IMR-90 (cell line): ENCODE results near the gene MIR17HG. TPM values are rescaled to one million over a fixed set of nuclear protein-coding genes. Genes with fewer than 3 reads are reported as not detected.

Source experiments
- ATAC-seq: fragments of 200-7000 bp; cut with Tn5 transposase; 2 replicates; pipeline ENCODE4 v1.9.1; 2020; ENCODE audit warnings: low read depth, mild to moderate bottlenecking, moderate library complexity
- BruUV-seq: library from RNA; stranded (reverse); fragments of 400-500 nt; replicated peaks from 2 replicates; lab custom pipeline; 2021; lab: Mats Ljungman, UMichigan
- CTCF ChIA-PET: fragments of 300-600 bp; formaldehyde crosslinking; extraction: SDS; loops from one replicate; lab custom pipeline; 2021; ENCODE audit warnings: antibody characterized with exemption; lab: Yijun Ruan, JAX
- POLR2A ChIA-PET: fragments of 300-600 bp; sonication (Branson Sonifier 250); formaldehyde crosslinking; loops from one replicate; lab custom pipeline; 2022; ENCODE audit warnings: antibody characterized with exemption; ENCODE audit not compliant: unreplicated experiment; lab: Charles Lee
- DNase-seq: peaks from one replicate; pipeline ENCODE4 v3.0.0; 2013
- H2AFZ ChIP-seq: replicated peaks from 2 replicates; pipeline ENCODE3; 2013; ENCODE audit warnings: low read length, mild to moderate bottlenecking; ENCODE audit not compliant: poor library complexity
- H2AK5ac ChIP-seq: 2 replicates; pipeline ENCODE4 v1.6.1; 2013; ENCODE audit warnings: low read depth, low read length, inconsistent platforms
- H2AK9ac ChIP-seq: replicated peaks from 2 replicates; pipeline ENCODE3; 2013; ENCODE audit warnings: mild to moderate bottlenecking, low read depth, low read length, moderate library complexity; ENCODE audit not compliant: poor library complexity
- H2BK120ac ChIP-seq: 2 replicates; pipeline ENCODE4 v1.6.1; 2013; ENCODE audit warnings: low read depth, low read length, inconsistent platforms
- H2BK15ac ChIP-seq: 3 replicates; pipeline ENCODE4 v1.6.1; 2013; ENCODE audit warnings: low read depth, low read length, inconsistent platforms
- H2BK20ac ChIP-seq: 2 replicates; pipeline ENCODE4 v1.6.1; 2013; ENCODE audit warnings: low read depth, mild to moderate bottlenecking, inconsistent platforms, low read length, moderate library complexity
- H2BK5ac ChIP-seq: 2 replicates; pipeline ENCODE4 v1.6.1; 2013; ENCODE audit warnings: mild to moderate bottlenecking, low read depth, low read length, inconsistent platforms; ENCODE audit not compliant: poor library complexity, severe bottlenecking
- H3K14ac ChIP-seq: replicated peaks from 2 replicates; pipeline ENCODE4 v1.6.1; 2013; ENCODE audit warnings: low read depth, low read length, inconsistent platforms
- H3K18ac ChIP-seq: 2 replicates; pipeline ENCODE4 v1.6.1; 2013; ENCODE audit warnings: low read depth, low read length, control low read depth
- H3K23ac ChIP-seq: 2 replicates; pipeline ENCODE4 v1.6.1; 2013; ENCODE audit warnings: low read depth, low read length, inconsistent platforms
- H3K27ac ChIP-seq: 2 replicates; pipeline ENCODE4 v1.5.1; 2013; ENCODE audit warnings: mild to moderate bottlenecking, control low read depth, low read length; ENCODE audit not compliant: insufficient read depth
- H3K27me3 ChIP-seq: 2 replicates; pipeline ENCODE4 v1.6.1; 2013; ENCODE audit warnings: low read length; ENCODE audit not compliant: control insufficient read depth, insufficient read depth
- H3K36me3 ChIP-seq: 2 replicates; pipeline ENCODE4 v1.6.1; 2013; ENCODE audit warnings: low read length, mixed read lengths; ENCODE audit not compliant: control insufficient read depth, insufficient read depth
- H3K4ac ChIP-seq: 2 replicates; pipeline ENCODE4 v1.6.1; 2013; ENCODE audit warnings: low read depth, low read length, inconsistent platforms
- H3K4me1 ChIP-seq: 2 replicates; pipeline ENCODE4 v1.6.1; 2013; ENCODE audit warnings: low read length, mixed read lengths; ENCODE audit not compliant: control insufficient read depth, insufficient read depth
- H3K4me2 ChIP-seq: 2 replicates; pipeline ENCODE4 v1.6.1; 2013; ENCODE audit warnings: low read depth, mild to moderate bottlenecking, control low read depth, low read length, moderate library complexity
- H3K4me3 ChIP-seq: 2 replicates; pipeline ENCODE4 v1.5.1; 2013; ENCODE audit warnings: low read depth, mild to moderate bottlenecking, control low read depth, low read length, moderate library complexity; ENCODE audit not compliant: insufficient read depth
- H3K56ac ChIP-seq: 2 replicates; pipeline ENCODE4 v1.6.1; 2013; ENCODE audit warnings: low read length, inconsistent platforms; ENCODE audit not compliant: insufficient read depth; ENCODE audit errors: extremely low read depth
- H3K79me1 ChIP-seq, 2 experiments: 2 replicates each; pipeline ENCODE4 v1.6.1; 2013; ENCODE audit warnings: low read length in 2 of 2, inconsistent platforms in 1 of 2, low read depth in 1 of 2
- H3K9ac ChIP-seq: 2 replicates; pipeline ENCODE4 v1.6.1; 2013; ENCODE audit warnings: low read depth, low read length, control low read depth
- H3K9me1 ChIP-seq: 2 replicates; pipeline ENCODE4 v1.6.1; 2013; ENCODE audit warnings: low read length, inconsistent platforms; ENCODE audit not compliant: insufficient read depth
- H3K9me3 ChIP-seq: 2 replicates; pipeline ENCODE4 v1.6.1; 2013; ENCODE audit warnings: low read length; ENCODE audit not compliant: control insufficient read depth, insufficient read depth
- H4K20me1 ChIP-seq: 2 replicates; pipeline ENCODE4 v1.6.1; 2013; ENCODE audit warnings: low read length, inconsistent platforms; ENCODE audit not compliant: insufficient read depth
- H4K5ac ChIP-seq: 2 replicates; pipeline ENCODE4 v1.6.1; 2013; ENCODE audit warnings: mild to moderate bottlenecking, low read depth, low read length, control low read depth
- H4K8ac ChIP-seq, 2 experiments: 2 replicates each; pipeline ENCODE4 v1.6.1; 2013; ENCODE audit warnings: low read depth in 2 of 2, low read length in 2 of 2, control low read depth in 1 of 2, inconsistent platforms in 1 of 2
- H4K91ac ChIP-seq: 2 replicates; pipeline ENCODE4 v1.6.1; 2013; ENCODE audit warnings: low read depth, low read length, inconsistent platforms; ENCODE audit not compliant: insufficient read depth
- BHLHE40 ChIP-seq: fragments of 150-350 bp; IDR thresholded peaks from 2 replicates; pipeline ENCODE4 v1.6.1; 2016; ENCODE audit warnings: mild to moderate bottlenecking, low read depth, low read length
- CHD1 ChIP-seq: IDR thresholded peaks from 2 replicates; pipeline ENCODE4 v1.6.1; 2012; ENCODE audit warnings: low read depth, low read length, improper control_type of control experiment
- FOS ChIP-seq: fragments of 150-350 bp; IDR thresholded peaks from 2 replicates; pipeline ENCODE4 v1.6.1; 2016; ENCODE audit warnings: low read depth, low read length
- MAFK ChIP-seq: IDR thresholded peaks from 2 replicates; pipeline ENCODE4 v1.6.1; 2012; ENCODE audit warnings: low read depth, low read length, improper control_type of control experiment
- MAZ ChIP-seq: IDR thresholded peaks from 2 replicates; pipeline ENCODE4 v1.6.1; 2012; ENCODE audit warnings: low read depth, mild to moderate bottlenecking, low read length, improper control_type of control experiment, moderate library complexity, borderline replicate concordance
- MXI1 ChIP-seq: IDR thresholded peaks from 2 replicates; pipeline ENCODE4 v1.6.1; 2012; ENCODE audit warnings: low read depth, mild to moderate bottlenecking, low read length, moderate library complexity, borderline replicate concordance
- POLR2A ChIP-seq: IDR thresholded peaks from 2 replicates; pipeline ENCODE4 v1.6.1; 2012; ENCODE audit warnings: mild to moderate bottlenecking, low read depth, low read length
- RCOR1 ChIP-seq: IDR thresholded peaks from 2 replicates; pipeline ENCODE4 v1.6.1; 2012; ENCODE audit warnings: mild to moderate bottlenecking, low read length, improper control_type of control experiment; ENCODE audit not compliant: insufficient replicate concordance
- SMC3 ChIP-seq: fragments of 150-350 bp; IDR thresholded peaks from 2 replicates; pipeline ENCODE4 v1.6.1; 2016; ENCODE audit warnings: low read depth, mild to moderate bottlenecking, antibody characterized with exemption, low read length, moderate library complexity
- WGBS, 2 experiments: methylation state at CpG; one replicate each; pipeline versions ENCODE4 v1.1.5 to v1.1.7; 2013; ENCODE audit warnings: missing lambda C conversion rate in 2 of 2; ENCODE audit not compliant: insufficient read length in 1 of 2; ENCODE audit errors: extremely low coverage in 2 of 2; 5-methylcytosine and 5-hydroxymethylcytosine counted together
- dilution Hi-C: fragments of 300-500 bp; cut with HindIII; formaldehyde crosslinking; loops from one replicate; pipeline ENCODE4 v1.14.3; 2018; ENCODE audit warnings: low sequenced_read_pairs; ENCODE audit not compliant: unreplicated experiment
- in situ Hi-C: fragments of 300-500 bp; cut with MboI; formaldehyde crosslinking; loops from 3 replicates; pipeline ENCODE4 v1.14.3; 2019; ENCODE audit warnings: low sequenced_read_pairs, inconsistent platforms, mixed read lengths
- intact Hi-C: fragments of 100-400 bp; cut with micrococcal nuclease; formaldehyde crosslinking; loops from 2 replicates; pipeline ENCODE4 v1.10.0; 2022
- polyA plus RNA-seq, 3 experiments: library from polyadenylated mRNA; depleted of rRNA; stranded (reverse); fragments of >200 nt; gene quantifications; 2 replicates each; pipeline ENCODE4 v1.2.3, GENCODE V29; 2012; ENCODE audit warnings: low replicate concordance in 1 of 3
- total RNA-seq: library from RNA; depleted of rRNA; stranded (reverse); fragments of >200 nt; gene quantifications from 2 replicates; pipeline ENCODE4 v1.2.3, GENCODE V29; 2012
- TF ChIP-seq, protein P1 (sequence below): fragments of 150-350 bp; IDR thresholded peaks from 2 replicates; pipeline ENCODE4 v1.6.1; 2016; ENCODE audit warnings: low read depth, mild to moderate bottlenecking, low read length, moderate library complexity, borderline replicate concordance
- TF ChIP-seq, protein P2 (sequence below): conservative IDR thresholded peaks from 2 replicates; pipeline ENCODE4 v1.5.1; 2012; ENCODE audit warnings: mild to moderate bottlenecking, low read depth, low read length, improper control_type of control experiment
- TF ChIP-seq, protein P3 (sequence below): fragments of 150-350 bp; IDR thresholded peaks from 2 replicates; pipeline ENCODE4 v1.6.1; 2017; ENCODE audit warnings: mild to moderate bottlenecking, antibody characterized with exemption, low read length, low read depth

Gene MIR17HG
- total and polyA plus RNA-seq, 2 of the 4 experiments (the other 2 are of a cell fraction), result 0.77 to 3.0 TPM

DNA sequence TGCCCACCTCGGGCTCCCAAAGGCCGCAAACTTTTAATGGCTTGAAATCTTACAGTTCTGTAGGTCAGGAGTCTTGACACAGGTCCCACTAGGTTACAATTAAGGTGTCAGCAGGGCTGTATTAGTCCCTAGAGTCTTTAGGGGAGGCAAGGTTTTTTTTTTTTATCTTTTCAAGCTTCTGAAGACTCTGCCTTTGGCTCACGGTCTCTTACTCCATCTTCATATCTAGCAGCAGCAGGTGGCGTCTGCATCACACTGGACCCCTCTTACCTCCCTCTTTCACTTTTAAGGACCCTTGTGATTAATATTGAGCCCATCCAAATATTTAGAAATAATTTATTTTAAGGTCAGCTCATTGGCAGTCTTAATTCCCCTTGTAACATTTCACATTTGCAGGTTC, 11.6 kb downstream of the MIR17HG start:
- in situ Hi-C loops, result no loop called here
- intact Hi-C loops, result no loop called here
- H3K9me1 ChIP-seq, result 0 out of 2 replicates have a peak, but pooled peaks cover 4% of the 10 kb centered on the region
- BruUV-seq, result no TSS peak
- POLR2A ChIA-PET, result no interaction called here
- H2BK20ac ChIP-seq, result no peak overlapping the region
- no peak overlapping the region for H3K4me3 ChIP-seq
- H3K23ac ChIP-seq, result no peak overlapping the region
- CTCF ChIA-PET, result interaction anchor here (0.6 to 1.3 kb wide), 2 partner anchors 9 to 1528 kb away, joined by 3 to 4 read pairs; no protein-coding TSS in a partner anchor
- H2AK9ac ChIP-seq, result no peak overlapping the region
- H3K4me1 ChIP-seq, result no peaks in the 10 kb centered on the region
- H3K27me3 ChIP-seq, result no peaks in the 10 kb centered on the region
- no peak overlapping the region for H2AK5ac ChIP-seq
- no peak overlapping the region for H3K56ac ChIP-seq
- DNase-seq (no peak), ATAC-seq (no peak)
- dilution Hi-C loops, result no loop called here
- no peaks in the 10 kb centered on the region; a peak in 1 of 4 replicates for H3K79me1 ChIP-seq
- no peak overlapping the region for H4K8ac ChIP-seq
- no peak overlapping the region for H3K4ac ChIP-seq
- no peak overlapping the region for H4K91ac ChIP-seq
- no peak overlapping the region for H3K9ac ChIP-seq
- H3K36me3 ChIP-seq, result peaks cover 4% of the 10 kb centered on the region
- no peak overlapping the region for H2BK5ac ChIP-seq
- TF ChIP-seq, protein P1, sequence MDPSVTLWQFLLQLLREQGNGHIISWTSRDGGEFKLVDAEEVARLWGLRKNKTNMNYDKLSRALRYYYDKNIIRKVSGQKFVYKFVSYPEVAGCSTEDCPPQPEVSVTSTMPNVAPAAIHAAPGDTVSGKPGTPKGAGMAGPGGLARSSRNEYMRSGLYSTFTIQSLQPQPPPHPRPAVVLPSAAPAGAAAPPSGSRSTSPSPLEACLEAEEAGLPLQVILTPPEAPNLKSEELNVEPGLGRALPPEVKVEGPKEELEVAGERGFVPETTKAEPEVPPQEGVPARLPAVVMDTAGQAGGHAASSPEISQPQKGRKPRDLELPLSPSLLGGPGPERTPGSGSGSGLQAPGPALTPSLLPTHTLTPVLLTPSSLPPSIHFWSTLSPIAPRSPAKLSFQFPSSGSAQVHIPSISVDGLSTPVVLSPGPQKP, result no peak
- TF ChIP-seq SMC3 (no peak), CHD1 (no peak), RCOR1 (no peak), FOS (no peak), MXI1 (no peak), MAZ (no peak), BHLHE40 (no peak), MAFK (no peak), POLR2A (no peak)
- TF ChIP-seq, protein P2, sequence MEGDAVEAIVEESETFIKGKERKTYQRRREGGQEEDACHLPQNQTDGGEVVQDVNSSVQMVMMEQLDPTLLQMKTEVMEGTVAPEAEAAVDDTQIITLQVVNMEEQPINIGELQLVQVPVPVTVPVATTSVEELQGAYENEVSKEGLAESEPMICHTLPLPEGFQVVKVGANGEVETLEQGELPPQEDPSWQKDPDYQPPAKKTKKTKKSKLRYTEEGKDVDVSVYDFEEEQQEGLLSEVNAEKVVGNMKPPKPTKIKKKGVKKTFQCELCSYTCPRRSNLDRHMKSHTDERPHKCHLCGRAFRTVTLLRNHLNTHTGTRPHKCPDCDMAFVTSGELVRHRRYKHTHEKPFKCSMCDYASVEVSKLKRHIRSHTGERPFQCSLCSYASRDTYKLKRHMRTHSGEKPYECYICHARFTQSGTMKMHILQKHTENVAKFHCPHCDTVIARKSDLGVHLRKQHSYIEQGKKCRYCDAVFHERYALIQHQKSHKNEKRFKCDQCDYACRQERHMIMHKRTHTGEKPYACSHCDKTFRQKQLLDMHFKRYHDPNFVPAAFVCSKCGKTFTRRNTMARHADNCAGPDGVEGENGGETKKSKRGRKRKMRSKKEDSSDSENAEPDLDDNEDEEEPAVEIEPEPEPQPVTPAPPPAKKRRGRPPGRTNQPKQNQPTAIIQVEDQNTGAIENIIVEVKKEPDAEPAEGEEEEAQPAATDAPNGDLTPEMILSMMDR, result no peak
- TF ChIP-seq, protein P3, sequence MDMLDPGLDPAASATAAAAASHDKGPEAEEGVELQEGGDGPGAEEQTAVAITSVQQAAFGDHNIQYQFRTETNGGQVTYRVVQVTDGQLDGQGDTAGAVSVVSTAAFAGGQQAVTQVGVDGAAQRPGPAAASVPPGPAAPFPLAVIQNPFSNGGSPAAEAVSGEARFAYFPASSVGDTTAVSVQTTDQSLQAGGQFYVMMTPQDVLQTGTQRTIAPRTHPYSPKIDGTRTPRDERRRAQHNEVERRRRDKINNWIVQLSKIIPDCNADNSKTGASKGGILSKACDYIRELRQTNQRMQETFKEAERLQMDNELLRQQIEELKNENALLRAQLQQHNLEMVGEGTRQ, result no peak
- H4K20me1 ChIP-seq, result no peaks in the 10 kb centered on the region
- no peak overlapping the region for H3K4me2 ChIP-seq
- H3K9me3 ChIP-seq, result no peaks in the 10 kb centered on the region
- no peak overlapping the region for H3K14ac ChIP-seq
- no peak overlapping the region for H4K5ac ChIP-seq
- H2BK120ac ChIP-seq, result no peak overlapping the region
- no CpG with 5 or more reads among the region's 4 CpGs for WGBS, 2 experiments
- no peak overlapping the region for H3K27ac ChIP-seq
- H2BK15ac ChIP-seq, result no peak overlapping the region
- H3K18ac ChIP-seq, result no peak overlapping the region
- no peak overlapping the region for H2AFZ ChIP-seq
